Chondrocyte (in vitro differentiated cells): Measurements from ENCODE around the gene DOK4. TPM values are rescaled to one million over a fixed set of nuclear protein-coding genes. Genes with fewer than 3 reads are reported as not detected.
"Not testable (repeated sequence)": the region's sequence is repeated elsewhere in the genome, so short reads cannot be mapped to it uniquely, and the experiment has no call there.

Experiments used
- DNase-seq: peaks from one replicate; pipeline ENCODE4 v3.0.0; 2021; ENCODE audit warnings: mixed read lengths, low spot score
- H3K27ac Mint-ChIP-seq: one replicate; pipeline ENCODE4 v1.8.0; 2021; ENCODE audit warnings: mild to moderate bottlenecking, moderate library complexity, mixed read lengths; ENCODE audit not compliant: unreplicated experiment
- H3K27me3 Mint-ChIP-seq: 2 replicates; pipeline ENCODE4 v1.8.0; 2021; ENCODE audit warnings: low read depth, mixed read lengths
- H3K36me3 Mint-ChIP-seq: 2 replicates; pipeline ENCODE4 v1.8.0; 2021; ENCODE audit warnings: low read depth, mixed read lengths
- H3K4me1 Mint-ChIP-seq: 2 replicates; pipeline ENCODE4 v1.8.0; 2021; ENCODE audit warnings: low read depth, mild to moderate bottlenecking, mixed read lengths
- H3K4me3 Mint-ChIP-seq: one replicate; pipeline ENCODE4 v1.8.0; 2021; ENCODE audit warnings: mild to moderate bottlenecking, moderate library complexity, mixed read lengths; ENCODE audit not compliant: unreplicated experiment
- H3K9me3 Mint-ChIP-seq: 2 replicates; pipeline ENCODE4 v1.8.0; 2021; ENCODE audit warnings: low read depth, mixed read lengths
- total RNA-seq: library from RNA; stranded (reverse); gene quantifications from 3 replicates; pipeline ENCODE4 v1.2.1, GENCODE V29; 2021
- TF ChIP-seq, protein P1 (sequence below): fragments of 200-600 bp; sonication (generic); IDR thresholded peaks from 2 replicates; pipeline ENCODE4 v1.5.0; 2021; ENCODE audit warnings: antibody characterized with exemption, mild to moderate bottlenecking, moderate library complexity

Gene DOK4
- total RNA-seq, 1 donor from 2014 or later = 26.4 TPM

DNA sequence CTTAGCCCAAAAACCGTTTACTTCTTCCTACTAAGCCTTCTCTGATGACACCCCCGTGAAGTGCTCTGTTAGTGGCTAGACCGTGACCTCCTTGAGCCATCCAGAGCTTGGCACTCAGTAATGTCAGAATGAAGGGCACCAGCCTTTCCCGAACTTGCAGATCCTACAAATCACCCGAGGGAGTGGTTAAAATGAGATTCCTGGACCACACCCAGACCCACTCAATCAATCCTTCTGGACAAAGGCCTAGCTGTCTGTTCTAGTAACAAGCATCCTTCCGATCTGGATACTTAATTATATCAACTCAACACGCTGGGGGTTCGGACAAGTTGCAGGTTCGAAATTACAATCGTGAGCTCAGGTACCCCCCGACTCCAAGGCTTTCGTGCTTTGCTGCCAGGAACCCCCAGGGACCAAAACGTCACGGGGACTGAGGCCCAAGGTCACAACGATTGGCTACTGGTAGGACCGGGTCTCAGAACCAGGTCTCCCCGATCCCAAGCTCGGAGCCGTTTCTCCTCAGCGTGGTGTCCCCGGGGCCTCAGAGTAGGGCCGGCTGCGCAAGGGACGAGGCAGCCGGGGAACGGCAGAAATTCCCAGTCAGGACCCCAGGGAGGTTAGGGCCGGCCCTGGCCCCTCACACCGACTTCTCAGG is 39.6 kb downstream of the DOK4 start:
- Mint-ChIP-seq H3K36me3 (peaks cover 3% of the 10 kb centered on the region), H3K4me3 (peak overlapping the region; percentile 89), H3K27ac (peak overlapping the region; percentile 88), H3K27me3 (no peaks in the 10 kb centered on the region), H3K9me3 (no peaks in the 10 kb centered on the region), H3K4me1 (peaks cover 24% of the 10 kb centered on the region)
- TF ChIP-seq, protein P1, sequence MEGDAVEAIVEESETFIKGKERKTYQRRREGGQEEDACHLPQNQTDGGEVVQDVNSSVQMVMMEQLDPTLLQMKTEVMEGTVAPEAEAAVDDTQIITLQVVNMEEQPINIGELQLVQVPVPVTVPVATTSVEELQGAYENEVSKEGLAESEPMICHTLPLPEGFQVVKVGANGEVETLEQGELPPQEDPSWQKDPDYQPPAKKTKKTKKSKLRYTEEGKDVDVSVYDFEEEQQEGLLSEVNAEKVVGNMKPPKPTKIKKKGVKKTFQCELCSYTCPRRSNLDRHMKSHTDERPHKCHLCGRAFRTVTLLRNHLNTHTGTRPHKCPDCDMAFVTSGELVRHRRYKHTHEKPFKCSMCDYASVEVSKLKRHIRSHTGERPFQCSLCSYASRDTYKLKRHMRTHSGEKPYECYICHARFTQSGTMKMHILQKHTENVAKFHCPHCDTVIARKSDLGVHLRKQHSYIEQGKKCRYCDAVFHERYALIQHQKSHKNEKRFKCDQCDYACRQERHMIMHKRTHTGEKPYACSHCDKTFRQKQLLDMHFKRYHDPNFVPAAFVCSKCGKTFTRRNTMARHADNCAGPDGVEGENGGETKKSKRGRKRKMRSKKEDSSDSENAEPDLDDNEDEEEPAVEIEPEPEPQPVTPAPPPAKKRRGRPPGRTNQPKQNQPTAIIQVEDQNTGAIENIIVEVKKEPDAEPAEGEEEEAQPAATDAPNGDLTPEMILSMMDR = no peak
- no peak for DNase-seq

GRCh38 chr16:57445510-57445909 is 40.8 kb downstream of the DOK4 start:
- no peak overlapping the region for H3K4me3 Mint-ChIP-seq
- TF ChIP-seq, protein P1 = no peak
- peaks cover 24% of the 10 kb centered on the region for H3K4me1 Mint-ChIP-seq

GRCh38 chr16:57444711-57445110 is 41.6 kb downstream of the DOK4 start:
- H3K4me3 Mint-ChIP-seq = no peak overlapping the region

More at GRCh38 chr16:57445510-57445909, 40.8 kb downstream of the DOK4 start:
- H3K9me3 Mint-ChIP-seq = no peaks in the 10 kb centered on the region
- H3K27ac Mint-ChIP-seq = no peak overlapping the region
- no peaks in the 10 kb centered on the region for H3K27me3 Mint-ChIP-seq
- DNase-seq = no peak
- H3K36me3 Mint-ChIP-seq = peaks cover 1% of the 10 kb centered on the region

GRCh38 chr16:57440551-57440950 is 45.7 kb downstream of the DOK4 start:
- not testable (repeated sequence) for H3K4me3 Mint-ChIP-seq, H3K27me3 Mint-ChIP-seq, H3K9me3 Mint-ChIP-seq, H3K27ac Mint-ChIP-seq, H3K4me1 Mint-ChIP-seq, DNase-seq
- H3K36me3 Mint-ChIP-seq = peaks cover 28% of the 10 kb centered on the region

More at GRCh38 chr16:57444711-57445110, 41.6 kb downstream of the DOK4 start:
- Mint-ChIP-seq H3K4me1 (peaks cover 24% of the 10 kb centered on the region), H3K27ac (no peak overlapping the region), H3K36me3 (peaks cover 9% of the 10 kb centered on the region), H3K27me3 (no peaks in the 10 kb centered on the region), H3K9me3 (peaks cover 5% of the 10 kb centered on the region)
- no peak for DNase-seq
- TF ChIP-seq, protein P1 = no peak

DNA sequence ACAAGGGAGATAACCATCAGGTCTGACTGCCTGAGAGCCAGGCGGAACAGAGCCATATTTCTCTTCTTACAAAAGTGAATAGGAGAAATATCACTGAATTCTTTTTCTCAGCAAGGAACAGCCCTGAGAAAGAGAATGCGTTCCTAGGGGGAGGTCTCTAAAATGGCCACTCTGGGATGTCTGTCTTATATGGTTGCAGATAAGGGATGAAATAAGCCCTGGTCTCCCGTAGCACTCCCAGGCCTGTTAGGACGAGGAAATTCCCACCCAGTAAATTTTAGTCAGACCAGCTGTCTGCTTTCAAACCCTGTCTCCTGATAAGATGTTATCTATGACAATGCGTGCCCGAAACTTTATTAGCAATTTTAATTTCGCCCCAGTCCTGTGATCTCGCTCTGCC is 46.3 kb downstream of the DOK4 start:
- not testable (repeated sequence) for DNase-seq, H3K27me3 Mint-ChIP-seq, H3K4me1 Mint-ChIP-seq, H3K27ac Mint-ChIP-seq, H3K4me3 Mint-ChIP-seq, H3K9me3 Mint-ChIP-seq
- H3K36me3 Mint-ChIP-seq = peaks cover 30% of the 10 kb centered on the region

DNA sequence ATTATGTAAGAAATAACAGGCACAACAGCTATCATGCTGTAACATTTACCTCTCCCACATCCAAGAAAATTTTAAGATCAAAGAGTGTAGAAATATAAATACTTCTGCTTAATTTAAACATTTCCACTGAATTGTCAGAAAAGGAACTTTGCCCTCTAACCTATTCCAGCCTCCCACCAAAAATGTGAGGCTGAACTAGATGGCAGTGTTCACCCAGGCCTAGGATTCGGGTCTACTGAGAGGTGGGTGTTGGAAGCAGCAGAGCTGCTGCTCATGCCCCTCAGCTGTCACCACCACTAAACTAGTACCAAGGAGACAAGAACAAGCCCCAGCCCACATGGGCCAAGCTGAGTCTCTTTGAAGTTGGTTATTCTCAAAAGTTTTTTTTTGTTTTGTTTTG is 50.5 kb downstream of the DOK4 start:
- H3K27me3 Mint-ChIP-seq = no peaks in the 10 kb centered on the region
- peaks cover 5% of the 10 kb centered on the region for H3K9me3 Mint-ChIP-seq
- H3K4me3 Mint-ChIP-seq = no peak overlapping the region

More for the DNA sequence above, 50.5 kb downstream of the DOK4 start:
- Mint-ChIP-seq H3K27ac (no peak overlapping the region), H3K4me1 (no peaks in the 10 kb centered on the region), H3K36me3 (peaks cover 48% of the 10 kb centered on the region)
- no peak for DNase-seq
- TF ChIP-seq, protein P1 = no peak
